Gastrocnemius medialis (tissue), 4 donors: ENCODE data around the gene RESP18.

Experiments
- CTCF ChIP-seq, 5 experiments: fragments of 450-650 bp in 3 of 5; fragments of 200-600 bp in 2 of 5; sonication (generic) in 2 of 5; IDR thresholded peaks in 4 of 5; conservative IDR thresholded peaks in 1 of 5; 1 replicate in 4 of 5; 2 replicates in 1 of 5; pipeline ENCODE4 v1.5.1; 2016 to 2019; ENCODE audit warnings: antibody characterized with exemption in 5 of 5, mild to moderate bottlenecking in 3 of 5, moderate library complexity in 3 of 5
- POLR2A ChIP-seq, 2 donors: fragments of 450-650 bp; IDR thresholded peaks; one replicate each; pipeline ENCODE4 v1.6.1; 2017; ENCODE audit warnings: antibody characterized with exemption in 2 of 2, mild to moderate bottlenecking in 2 of 2, moderate library complexity in 2 of 2

DNA sequence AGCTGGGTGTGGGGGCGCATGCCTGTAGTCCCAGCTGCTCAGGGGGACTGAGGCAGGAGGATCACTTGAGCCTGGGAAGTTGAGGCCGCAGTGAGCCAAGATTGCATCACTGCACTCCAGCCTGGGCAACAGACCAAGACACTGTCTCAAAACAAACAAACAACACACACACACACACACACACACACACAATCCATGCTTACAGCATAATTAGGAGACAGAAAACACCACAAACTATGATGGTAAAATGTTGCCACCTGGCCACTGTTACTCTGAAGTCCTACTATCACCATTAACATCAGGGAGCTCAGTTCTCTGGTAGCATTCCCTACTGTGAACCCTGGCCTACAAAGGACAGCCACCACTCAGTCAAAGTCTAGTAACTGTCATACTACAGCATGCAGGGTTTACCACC lies 36.9 kb upstream of the RESP18 start:
- TF ChIP-seq CTCF (IDR thresholded peaks at IDR 0.05 in 4 of 5, conservative IDR thresholded peaks at IDR 0.05 in 1 of 5) (no peak), POLR2A (IDR thresholded peaks at IDR 0.05) (no peak)
